ENCODE results near the gene CPEB2.

Gene CPEB2

DNA sequence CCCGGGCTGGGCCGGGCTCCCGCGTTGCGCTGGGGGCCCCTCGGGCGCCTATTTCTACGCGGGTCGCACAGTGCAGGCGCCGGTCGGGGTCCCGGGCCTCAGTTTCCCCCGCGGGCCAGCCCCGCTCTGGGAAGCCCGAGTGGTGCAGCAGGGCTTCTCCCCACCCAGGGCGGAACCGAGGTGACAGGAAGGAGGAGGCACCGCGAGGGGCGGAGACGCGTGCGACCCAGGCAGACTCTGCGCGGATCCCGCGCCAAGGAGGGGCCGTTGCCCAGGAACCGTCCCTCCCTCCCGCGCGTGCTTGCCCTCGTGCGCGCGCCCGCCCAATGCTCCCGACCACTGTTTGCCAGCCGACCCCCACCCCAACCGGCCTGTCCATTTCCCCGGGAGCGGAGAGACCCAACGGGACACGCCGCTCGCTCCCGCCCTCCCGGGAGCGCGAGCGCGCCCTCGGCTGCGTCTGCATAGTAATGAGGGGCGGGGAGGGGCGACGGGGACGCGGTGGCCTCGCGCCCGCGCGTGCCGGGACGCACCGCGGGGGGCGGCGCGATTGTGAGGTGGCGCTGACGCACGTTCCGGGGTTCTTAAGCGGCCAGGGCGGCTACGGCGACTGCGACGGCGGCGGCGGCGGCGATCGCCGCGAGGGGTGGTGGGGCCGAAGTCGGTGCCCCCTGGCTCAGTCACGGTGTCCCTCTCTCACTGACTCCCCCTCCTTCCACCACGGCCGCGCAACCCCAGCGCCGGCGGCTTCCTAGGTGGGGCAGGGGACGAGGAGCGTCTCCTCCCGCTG, at the start of gene CPEB2:
Gene CPEB2, plus strand, starts transcription at position 613 of the 790 bp plus-strand sequence. CDS start 193 bp downstream, outside the sequence.
- peak; percentile 93 to 94 for DNase-seq

DNA sequence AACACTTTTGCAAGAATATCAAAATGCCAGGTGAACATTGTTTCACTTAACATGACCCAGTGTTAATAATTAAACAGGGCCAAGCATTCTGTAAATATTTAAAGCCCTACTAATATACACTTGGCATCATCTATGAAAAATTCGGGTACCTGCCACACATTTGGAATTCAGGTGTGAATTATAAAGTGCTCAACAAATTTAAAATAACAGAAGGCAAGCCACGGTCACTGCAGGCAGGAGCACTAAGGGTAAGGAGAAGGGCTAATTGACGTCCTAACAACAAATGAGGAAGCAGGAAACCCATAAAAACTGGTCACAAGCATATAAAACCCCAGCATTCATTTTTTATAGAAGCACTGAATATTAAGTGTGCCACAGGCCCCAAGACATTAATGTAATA, 43.8 kb upstream of the CPEB2 start:
- DNase-seq: no peak

DNA sequence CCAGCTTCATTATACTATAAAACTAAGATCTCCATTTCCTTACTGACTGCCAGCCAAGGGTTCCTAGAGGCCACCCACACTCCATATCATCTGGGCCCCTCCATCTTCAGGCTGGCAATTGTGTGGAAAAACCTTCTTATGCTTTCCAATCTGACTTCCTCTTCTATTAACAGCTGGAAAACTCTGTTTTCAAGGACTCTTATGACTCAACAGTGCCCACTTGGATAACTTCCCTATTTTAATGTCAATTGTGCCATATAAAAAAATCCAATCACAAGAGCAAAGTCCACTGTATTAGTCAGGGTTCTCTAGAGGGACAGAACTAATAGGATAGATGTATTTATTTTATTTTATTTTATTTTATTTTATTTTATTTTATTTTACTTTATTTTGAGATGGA, 41.0 kb upstream of the CPEB2 start:
- no peak for DNase-seq

DNA sequence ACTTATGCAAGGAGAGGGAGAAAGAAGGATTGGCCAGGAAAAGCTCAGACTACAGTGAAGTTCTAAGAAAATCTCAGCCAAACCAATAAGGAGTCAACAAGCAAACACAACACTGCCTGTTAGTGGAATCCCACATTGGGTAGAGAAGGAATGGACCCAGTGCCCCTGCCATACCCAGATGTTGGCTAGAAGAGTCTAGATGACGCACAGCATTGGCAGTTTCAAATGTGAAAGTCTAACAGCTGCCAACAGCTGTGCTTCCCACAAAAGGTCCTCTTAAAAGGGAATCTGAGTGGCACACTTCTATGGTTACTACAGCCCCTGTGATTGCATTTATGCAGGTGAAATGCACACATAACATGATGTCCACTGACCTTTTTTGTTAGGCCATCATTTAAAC, 37.2 kb upstream of the CPEB2 start:
- DNase-seq: no peak

DNA sequence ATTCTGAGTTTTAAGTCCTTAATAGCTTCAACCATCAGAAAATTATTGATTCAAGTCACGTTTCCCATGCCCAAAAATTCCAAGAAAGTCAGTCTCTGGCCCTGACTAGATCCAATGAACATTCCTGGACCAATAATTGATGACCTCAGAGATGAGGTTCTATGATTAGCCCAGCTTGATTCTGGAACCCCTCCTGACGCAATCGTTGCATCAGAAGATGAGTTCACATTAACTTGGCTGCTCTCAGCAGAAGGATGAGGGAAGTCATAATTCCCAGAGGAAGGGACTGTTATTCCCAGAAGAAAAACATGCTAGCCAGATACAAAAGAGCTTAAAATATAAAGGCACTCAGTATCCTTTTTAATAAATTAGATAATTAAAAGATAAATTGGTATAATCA, 34.3 kb upstream of the CPEB2 start:
- no peak for DNase-seq

DNA sequence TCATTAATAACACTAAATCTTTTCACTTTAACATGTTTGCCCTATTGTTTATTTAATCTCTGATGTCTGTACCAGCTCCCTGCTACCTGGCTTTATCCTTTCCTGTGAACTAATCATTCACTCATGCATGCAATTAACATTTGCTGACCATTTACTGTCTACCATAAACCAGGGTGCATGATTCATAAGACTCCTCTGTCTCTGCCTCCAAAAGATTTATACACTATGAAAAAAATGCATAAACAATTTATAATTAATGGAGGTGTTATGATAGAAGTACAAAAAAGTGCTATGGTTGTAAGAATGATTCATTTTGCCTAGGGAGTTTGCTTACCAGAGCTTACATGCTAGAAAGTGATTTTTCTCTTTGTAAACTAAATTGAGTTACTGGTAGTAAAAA, 24.5 kb upstream of the CPEB2 start:
- no peak for DNase-seq

DNA sequence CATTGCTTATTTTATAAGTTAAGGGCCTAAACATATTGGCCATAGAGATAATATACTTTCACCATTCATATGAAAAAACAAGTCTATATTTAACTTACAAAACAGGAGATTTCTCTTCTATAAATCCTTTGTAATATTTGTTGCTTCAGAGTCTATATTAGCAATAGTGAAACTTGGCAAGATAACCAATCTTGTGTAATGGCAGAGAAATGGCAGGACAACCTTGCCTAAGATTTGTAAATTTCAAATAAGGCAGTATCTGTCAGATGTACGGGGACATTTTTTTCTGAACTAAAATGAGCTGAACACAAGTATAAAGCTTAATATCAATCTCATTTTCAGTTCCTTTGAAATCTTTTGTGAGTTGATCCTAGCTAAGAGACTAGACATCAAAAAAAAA, 17.8 kb upstream of the CPEB2 start:
- DNase-seq: no peak

DNA sequence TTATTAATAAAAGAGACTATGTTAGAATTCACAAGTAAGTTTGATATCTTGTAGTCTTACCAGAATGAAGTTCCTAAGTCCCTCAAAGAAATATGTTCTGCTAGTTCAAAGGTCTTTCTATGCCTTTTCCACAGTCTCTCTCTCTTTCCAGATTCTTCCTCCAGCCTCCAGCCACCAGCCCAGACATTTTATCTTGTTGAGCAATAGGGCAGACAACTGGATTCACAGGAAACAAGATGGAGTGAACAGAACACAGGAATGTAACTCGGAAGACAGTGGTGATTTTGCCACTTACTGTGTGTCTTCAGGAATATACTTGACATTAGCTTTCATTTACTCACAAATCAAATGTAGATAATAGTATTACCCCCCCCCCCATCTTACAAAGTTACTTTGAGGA, 17.1 kb upstream of the CPEB2 start:
- no peak for DNase-seq

DNA sequence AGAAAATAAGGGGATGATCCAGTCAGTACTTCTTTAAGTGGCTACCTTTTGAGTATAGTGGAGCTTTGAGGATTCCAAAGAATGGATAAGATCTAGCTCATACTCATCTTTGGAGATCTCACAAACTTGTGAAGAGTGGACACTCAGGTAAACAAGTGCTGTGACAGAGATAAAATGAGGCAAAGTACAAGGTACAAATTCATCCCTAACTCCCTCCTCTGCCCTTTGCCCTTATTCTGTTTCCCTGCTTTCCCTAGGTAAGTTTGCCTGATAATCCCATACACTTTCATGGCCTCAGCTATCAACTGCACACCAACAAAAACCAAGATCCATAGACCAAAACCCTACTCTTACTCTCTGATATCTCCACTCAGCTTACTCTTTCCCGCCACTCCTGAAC, 16.4 kb upstream of the CPEB2 start:
- no peak for DNase-seq

DNA sequence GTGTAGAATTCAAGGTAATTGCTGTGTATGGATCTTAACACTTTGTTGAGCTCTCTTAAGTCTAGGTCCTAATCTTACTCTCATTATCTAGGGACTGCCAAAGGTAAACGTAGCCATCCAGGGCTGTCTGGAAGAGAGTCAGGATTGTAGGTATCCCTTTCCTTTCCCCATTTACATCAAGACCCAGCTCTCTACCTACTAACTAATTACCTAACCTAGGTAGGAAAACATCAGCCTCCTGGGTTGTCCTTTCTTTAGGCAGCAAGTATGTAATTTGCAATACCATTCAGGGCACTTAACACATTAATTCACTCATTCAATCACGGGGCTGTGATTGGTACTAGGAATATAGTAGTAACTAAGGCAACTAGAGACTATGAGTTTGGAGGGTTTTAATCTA, 15.2 kb upstream of the CPEB2 start:
- no peak for DNase-seq

DNA sequence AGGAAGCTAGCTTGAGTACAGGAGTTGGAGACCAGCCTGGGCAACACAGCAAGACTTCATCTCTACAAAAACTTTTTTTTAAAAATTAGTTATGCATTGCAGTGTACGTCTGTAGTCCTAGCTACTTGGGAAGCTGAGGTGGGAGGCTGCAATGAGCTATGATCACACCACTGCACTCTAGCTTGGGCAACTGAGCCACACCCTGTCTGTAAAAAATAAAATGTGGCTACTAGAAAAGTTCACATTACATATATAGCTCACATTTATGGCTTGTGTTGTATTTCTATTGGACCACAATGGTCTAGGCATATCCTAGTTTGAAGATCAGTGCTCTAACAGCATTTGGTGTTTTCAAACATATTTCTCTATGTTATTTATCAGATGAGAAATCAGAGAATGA, 11.8 kb upstream of the CPEB2 start:
- DNase-seq: no peak

DNA sequence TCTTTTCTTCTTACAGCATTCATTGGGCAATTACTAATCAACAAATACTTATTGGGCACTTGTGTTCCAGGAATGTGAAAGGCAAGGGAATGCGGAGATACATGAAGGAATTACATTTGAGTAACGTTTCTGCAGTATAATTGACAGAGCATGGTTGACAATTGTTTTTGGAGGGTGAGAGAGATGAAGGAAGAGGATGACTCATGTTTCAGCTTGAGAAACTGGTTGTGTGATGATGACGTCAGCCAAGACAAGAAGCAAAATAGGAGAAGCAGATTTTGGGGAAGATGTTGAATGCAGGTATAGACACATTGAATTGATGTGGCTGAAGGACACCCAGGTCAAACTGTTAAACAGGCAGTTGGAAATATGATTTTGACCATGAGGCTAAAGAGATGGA, 8.0 kb upstream of the CPEB2 start:
- no peak for DNase-seq

DNA sequence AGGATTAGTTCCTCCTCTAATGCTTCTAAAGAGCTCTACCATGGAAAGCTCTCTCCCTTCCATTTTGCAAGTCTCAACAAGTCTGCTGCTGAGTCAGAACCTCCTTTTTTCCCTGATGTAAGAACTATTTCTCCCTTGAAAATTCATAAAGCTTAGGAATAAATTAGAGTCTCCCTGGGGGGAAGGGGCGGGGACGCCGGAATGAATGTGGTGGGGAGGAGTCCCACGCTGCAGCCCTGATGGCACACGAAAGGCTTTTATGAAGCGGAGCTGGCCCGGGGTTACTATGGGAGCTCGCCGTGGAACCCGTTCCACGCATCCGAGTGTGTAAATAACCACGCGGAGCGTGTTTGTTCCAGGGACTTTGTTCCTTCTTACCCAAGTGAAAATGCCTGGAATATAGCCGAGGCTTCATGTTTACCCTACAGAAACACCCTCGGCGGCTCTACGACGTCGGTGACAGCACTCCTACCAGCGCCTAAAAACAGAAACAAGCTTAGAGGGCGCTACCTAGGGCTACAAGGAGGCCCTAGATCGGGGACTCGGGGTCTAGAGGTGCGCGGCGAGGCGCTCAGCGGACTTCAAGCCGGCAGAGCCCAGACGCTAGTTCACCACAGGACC, 923 bp upstream of the CPEB2 start:
- peak; percentile 77 to 80 for DNase-seq

DNA sequence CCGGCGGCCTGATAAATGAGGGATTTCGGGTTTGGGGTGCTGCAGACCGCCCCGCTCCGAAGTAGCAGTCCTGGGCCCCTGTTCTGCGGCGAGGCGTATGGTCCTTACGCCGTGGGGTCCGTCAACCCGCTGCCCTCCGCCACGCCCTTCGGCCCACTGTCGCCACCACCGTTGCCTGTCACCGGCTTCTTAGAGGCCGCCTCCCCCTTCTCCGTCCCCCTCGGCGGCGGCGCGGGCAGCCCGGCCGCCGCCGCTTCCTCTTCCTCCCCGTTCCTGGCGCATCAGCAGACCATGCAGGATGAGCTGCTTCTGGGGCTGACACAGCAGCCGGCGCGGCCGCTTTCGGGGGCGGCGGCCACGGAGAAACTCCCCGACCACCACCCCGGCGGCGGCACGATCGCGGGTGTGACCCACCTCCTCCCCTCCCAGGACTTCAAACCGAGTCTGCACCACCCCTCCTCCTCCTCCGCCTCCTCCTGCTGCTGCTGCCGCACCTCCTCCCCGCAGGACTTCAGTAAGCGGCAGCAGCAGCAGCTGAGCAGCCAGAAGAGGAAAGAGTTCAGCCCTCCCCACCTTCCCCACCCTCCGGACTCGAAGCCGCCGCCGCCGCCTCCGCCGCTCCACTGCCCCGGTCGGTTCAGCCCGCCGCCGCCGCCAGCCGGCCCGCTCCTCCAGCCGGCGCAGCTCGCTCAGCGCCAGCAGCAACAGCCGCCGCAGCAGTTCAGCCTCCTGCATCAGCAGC, 549 bp downstream of the CPEB2 start:
- peak; percentile 77 to 80 for DNase-seq

DNA sequence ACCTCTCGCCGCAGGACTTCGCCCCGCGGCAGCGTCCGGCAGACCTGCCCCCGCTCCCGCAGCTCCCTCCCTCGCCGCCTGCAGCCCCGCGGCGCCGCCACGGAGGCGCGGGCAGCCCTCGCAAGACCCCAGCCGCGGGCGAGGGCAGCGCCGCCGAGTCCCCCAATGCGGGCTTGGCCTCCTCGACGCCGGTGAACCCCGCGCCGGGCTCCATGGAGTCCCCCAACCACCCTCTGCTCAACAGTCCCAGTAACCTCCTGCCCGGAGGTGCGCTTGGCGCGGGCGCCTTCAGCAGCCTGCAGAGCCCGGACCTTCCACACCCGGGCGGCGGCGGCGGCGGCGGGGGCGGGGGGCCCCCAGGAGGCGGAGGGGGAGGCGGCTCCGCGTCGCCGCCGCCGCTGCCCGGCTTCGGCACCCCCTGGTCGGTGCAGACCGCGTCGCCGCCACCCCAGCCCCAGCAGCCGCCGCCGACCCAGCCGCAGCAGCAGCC, 1.2 kb downstream of the CPEB2 start:
- DNase-seq: peak in 1 of 2 donors; percentile 43

DNA sequence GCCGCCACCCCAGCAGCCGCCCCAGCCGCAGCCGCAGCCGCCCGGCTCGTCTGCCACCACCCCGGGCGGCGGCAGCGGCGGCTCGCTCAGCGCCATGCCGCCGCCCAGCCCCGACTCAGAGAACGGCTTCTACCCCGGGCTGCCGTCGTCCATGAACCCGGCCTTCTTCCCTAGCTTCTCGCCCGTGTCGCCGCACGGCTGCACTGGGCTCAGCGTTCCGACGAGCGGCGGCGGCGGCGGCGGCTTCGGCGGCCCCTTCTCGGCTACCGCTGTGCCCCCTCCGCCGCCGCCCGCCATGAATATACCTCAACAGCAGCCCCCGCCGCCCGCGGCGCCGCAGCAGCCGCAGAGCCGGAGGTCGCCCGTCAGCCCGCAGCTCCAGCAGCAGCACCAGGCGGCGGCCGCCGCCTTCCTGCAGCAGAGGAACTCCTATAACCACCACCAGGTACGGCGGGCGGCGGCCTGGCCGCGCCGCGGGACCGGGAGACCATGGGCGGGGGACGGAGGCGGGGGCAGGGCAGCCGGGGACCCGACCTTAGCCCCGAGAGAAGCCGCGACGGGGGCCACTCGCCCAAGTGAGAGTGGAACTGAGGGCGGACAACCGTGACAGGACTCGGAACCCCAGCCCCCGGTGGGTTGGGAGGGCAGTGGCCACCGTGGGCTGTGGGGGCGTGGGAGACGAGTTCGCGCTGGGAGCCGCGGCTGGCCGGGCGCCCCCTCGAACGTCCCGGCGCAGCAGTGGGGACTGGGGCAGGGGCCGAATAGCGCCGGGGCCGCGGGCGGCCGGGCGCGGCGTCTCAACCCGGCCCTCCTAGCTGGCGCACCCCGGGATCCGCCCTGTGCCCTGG, 1.8 kb downstream of the CPEB2 start:
- peak in 1 of 2 donors; percentile 23 for DNase-seq

DNA sequence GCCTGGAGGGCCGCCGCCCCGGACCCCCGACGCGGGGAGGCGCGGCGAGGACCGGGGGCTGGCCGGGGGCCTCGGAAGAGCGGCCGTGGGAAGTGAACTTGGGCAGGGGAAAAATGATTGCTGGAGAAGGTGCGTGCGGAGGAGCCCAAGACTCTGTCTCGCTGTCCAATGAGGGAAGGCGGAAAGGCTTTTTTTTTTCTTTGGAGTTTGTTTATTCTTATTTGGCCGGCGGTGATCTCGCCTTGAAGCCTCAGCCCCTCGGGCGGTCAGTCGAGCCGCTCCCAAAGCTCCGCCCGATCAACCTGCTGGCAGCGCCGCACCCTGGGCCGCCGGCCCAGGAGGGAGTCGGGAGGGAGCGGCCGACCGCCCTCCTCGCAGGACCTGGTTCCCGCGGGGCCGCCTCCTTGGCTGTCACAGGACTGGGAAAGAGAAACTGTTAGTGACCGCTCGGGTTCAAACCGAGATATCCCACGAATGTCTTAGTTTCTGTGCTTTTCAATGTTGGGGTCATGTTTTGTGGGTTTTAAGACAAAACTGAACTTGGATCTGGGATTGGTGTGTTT, 2.5 kb downstream of the CPEB2 start:
- DNase-seq: peak; percentile 55 to 56

DNA sequence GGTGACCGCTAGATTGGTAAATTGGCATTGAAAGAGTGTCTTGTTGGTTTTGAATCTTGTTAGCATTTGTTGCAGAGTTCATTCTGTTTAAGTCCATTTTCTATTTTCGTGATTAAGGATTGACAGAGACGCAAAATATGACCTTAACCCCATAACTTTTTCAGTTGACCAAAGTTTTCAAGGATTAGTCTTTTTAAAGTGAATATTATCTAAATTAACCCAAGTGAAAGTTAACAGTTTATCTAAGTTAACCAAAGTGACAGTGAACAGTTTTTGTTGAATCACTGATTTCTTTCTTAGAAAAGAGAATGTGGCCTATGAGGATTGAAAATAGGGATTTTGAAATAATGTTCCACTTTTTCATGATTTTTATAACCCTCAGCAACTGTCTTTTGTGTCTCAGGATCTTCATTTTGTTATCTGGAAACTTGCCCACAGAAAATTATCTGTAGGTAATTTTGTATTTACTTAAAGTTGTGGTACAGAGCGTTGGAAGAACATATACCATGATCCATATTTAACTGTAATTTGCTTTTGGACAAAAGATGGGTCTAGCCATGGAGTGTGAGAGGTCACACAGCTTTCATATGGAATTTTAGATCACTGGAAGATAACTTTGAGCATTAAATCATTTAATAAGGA, 3.3 kb downstream of the CPEB2 start:
- no peak for DNase-seq

DNA sequence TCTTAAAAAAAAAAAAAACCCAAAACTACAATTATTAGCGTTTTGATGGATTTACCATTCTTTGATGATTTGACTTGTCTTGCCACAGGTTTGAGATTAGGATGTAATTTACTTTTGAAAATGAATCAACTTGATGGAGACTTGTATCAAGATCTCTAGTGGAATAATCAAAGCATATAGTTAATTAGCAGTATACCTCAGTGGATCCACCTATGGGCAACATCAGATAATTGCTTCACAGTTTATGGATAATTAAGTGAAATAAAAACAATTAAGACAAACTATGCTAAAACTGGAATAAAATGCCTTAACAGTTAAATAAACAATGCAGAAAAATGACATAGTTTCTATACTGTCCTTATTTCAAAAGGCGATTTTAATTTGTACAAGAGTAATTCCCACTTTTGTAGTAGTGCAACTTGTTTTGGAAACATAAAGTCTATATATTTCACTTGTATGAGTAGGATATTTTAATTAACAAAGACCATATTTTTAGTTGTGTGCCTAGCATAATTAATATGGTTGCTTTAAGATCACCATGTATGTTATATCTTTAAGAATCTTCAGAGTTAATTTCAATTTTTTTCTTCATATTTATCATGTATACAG, 4.2 kb downstream of the CPEB2 start:
- no peak for DNase-seq

DNA sequence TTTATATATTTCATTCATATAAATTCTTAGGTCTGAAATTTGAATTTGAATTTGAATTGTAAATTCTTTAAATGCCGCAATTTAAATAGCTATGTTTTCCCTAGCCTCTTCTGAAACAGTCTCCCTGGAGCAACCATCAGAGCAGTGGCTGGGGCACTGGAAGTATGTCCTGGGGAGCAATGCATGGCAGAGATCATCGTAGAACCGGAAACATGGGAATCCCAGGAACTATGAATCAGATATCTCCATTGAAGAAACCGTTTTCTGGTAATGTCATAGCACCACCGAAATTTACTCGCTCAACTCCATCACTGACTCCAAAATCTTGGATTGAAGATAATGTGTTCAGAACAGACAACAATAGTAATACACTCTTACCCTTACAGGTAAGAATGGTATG, 4.9 kb downstream of the CPEB2 start:
- DNase-seq: no peak

DNA sequence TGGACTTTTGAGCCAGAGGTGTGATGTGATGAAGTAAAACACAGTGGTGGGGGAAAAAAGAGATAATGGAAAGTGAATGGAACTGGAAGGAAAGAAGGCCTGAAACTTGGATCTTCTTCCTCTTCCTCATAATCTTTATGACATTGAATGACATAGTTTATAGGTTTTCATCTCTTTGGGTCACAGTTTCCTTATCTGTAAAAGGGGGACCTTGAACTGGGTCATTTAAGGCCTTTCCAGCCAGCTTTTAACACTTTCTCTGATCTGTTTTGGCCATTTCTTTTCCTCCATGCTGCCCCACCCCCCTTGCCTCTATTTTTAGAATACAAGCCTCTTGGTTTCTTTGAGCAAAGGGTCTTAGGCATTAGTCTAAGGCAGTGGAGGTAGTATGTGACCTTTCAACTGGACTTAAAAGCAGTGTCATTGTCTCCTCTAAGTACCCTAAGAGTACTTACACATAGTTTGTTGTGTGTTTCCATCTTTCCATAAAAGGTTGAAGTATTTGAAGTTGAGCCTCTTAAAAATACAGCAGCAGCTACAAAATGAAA, 7.8 kb downstream of the CPEB2 start:
- no peak for DNase-seq
